K562 (cell line): ENCODE data around the gene SYT17.

ENCODE experiments used
- BCL6 ChIP-seq: fragments of 250-450 bp; sonication (Bioruptor Pico); IDR thresholded peaks from 2 replicates; pipeline ENCODE4 v1.4.0; 2020
- CTCF ChIP-seq, 3 experiments: IDR thresholded peaks in 2 of 3; conservative IDR thresholded peaks in 1 of 3; 2 replicates each; pipeline ENCODE4 v1.5.1; 2011 to 2012; ENCODE audit warnings: low read length in 3 of 3, mild to moderate bottlenecking in 3 of 3, control low read depth in 2 of 3, improper control_type of control experiment in 1 of 3, inconsistent platforms in 1 of 3, low read depth in 1 of 3, mixed read lengths in 1 of 3, moderate library complexity in 1 of 3; ENCODE audit not compliant: insufficient read depth in 2 of 3
- ETS1 ChIP-seq: conservative IDR thresholded peaks from 2 replicates; pipeline ENCODE4 v1.6.1; 2011; ENCODE audit warnings: low read depth, mild to moderate bottlenecking, low read length; ENCODE audit not compliant: control insufficient read depth
- GATAD2A ChIP-seq: fragments of 450-650 bp; IDR thresholded peaks from 2 replicates; pipeline ENCODE4 v1.6.1; 2017
- HNRNPUL1 ChIP-seq: fragments of 200-400 bp; formaldehyde crosslinking; IDR thresholded peaks from 2 replicates; pipeline ENCODE4 v1.6.1; 2017; ENCODE audit warnings: low read length
- MAX ChIP-seq: sonication (generic); formaldehyde crosslinking; IDR thresholded peaks from 2 replicates; pipeline ENCODE4 v1.9.0; 2022; ENCODE audit warnings: mild to moderate bottlenecking, missing genetic modification reagents
- SLC30A9 ChIP-seq: fragments of 250-450 bp; sonication (Bioruptor Pico); IDR thresholded peaks from 2 replicates; pipeline ENCODE4 v1.8.0; 2022; ENCODE audit warnings: mild to moderate bottlenecking, moderate library complexity
- SMAD3 ChIP-seq: fragments of 450-650 bp; formaldehyde crosslinking; conservative IDR thresholded peaks from 2 replicates; pipeline ENCODE4 v1.4.0; 2020; ENCODE audit warnings: mild to moderate bottlenecking
- SMARCA4 ChIP-seq: fragments of 450-650 bp; IDR thresholded peaks from 2 replicates; pipeline ENCODE4 v1.6.1; 2016
- SNRNP70 ChIP-seq: fragments of 200-400 bp; formaldehyde crosslinking; optimal IDR thresholded peaks from 2 replicates; pipeline ENCODE3; 2017; ENCODE audit warnings: low read depth, low read length
- TARDBP ChIP-seq: fragments of 450-650 bp; IDR thresholded peaks from 2 replicates; pipeline ENCODE4 v1.6.1; 2016
- ZHX1 ChIP-seq: fragments of 150-350 bp; conservative IDR thresholded peaks from 2 replicates; pipeline ENCODE4 v1.6.1; 2014; ENCODE audit warnings: low read length

- TF ChIP-seq ETS1, result no peak
- TF ChIP-seq ZHX1, result no peak
- no peak for TF ChIP-seq TARDBP
- no peak for TF ChIP-seq SLC30A9 (CRISPR knock-in tag)
- no peak for TF ChIP-seq CTCF (IDR thresholded peaks at IDR 0.05 in 2 of 3, conservative IDR thresholded peaks at IDR 0.05 in 1 of 3; ENCODE audit: insufficient read depth in 2 of 3, low read depth in 1 of 3, low read length in 3 of 3)
- no peak for TF ChIP-seq MAX
- TF ChIP-seq SNRNP70, result no peak
- no peak for TF ChIP-seq GATAD2A
- TF ChIP-seq SMARCA4, result no peak
- TF ChIP-seq SMAD3 (CRISPR knock-in tag), result no peak
- no peak for TF ChIP-seq HNRNPUL1
- no peak for TF ChIP-seq BCL6
Observed at GRCh38 chr16:19252904-19253303, 84.9 kb downstream of the SYT17 start.
